MM.1S (cell line): Measurements from ENCODE around the gene TCP11.

Source experiments
- DNase-seq: peaks from one replicate; pipeline ENCODE4 v3.0.0-alpha.2; 2015
- H2AFZ ChIP-seq: fragments of 300-600 bp; sonication (generic); 2 replicates; pipeline ENCODE4 v1.6.0; 2016; ENCODE audit warnings: antibody characterized with exemption, low read length
- H3F3A ChIP-seq: fragments of 300-600 bp; sonication (generic); 2 replicates; pipeline ENCODE4 v1.6.1; 2016; ENCODE audit warnings: mild to moderate bottlenecking, antibody characterized with exemption, low read length, moderate library complexity, mixed read lengths; ENCODE audit not compliant: insufficient read depth
- H3K27ac ChIP-seq: fragments of 300-600 bp; sonication (generic); 2 replicates; pipeline ENCODE4 v1.5.1; 2016; ENCODE audit warnings: mild to moderate bottlenecking, low read length
- H3K27me3 ChIP-seq: fragments of 300-600 bp; sonication (generic); replicated peaks from 2 replicates; pipeline ENCODE4 v1.6.0; 2016; ENCODE audit warnings: low read length; ENCODE audit not compliant: insufficient read depth
- H3K36me3 ChIP-seq: fragments of 300-600 bp; sonication (generic); replicated peaks from 2 replicates; pipeline ENCODE4 v1.6.1; 2016; ENCODE audit warnings: mild to moderate bottlenecking, low read length, mixed read lengths; ENCODE audit not compliant: insufficient read depth
- H3K4me1 ChIP-seq: fragments of 300-600 bp; sonication (generic); 2 replicates; pipeline ENCODE4 v1.6.1; 2016; ENCODE audit warnings: low read length, mixed read lengths
- H3K4me2 ChIP-seq: fragments of 300-600 bp; sonication (generic); 2 replicates; pipeline ENCODE4 v1.6.0; 2016; ENCODE audit warnings: low read depth, low read length
- H3K4me3 ChIP-seq: fragments of 300-600 bp; sonication (generic); 2 replicates; pipeline ENCODE4 v1.5.1; 2016; ENCODE audit warnings: low read length, mixed read lengths
- H3K79me2 ChIP-seq: fragments of 300-600 bp; sonication (generic); 2 replicates; pipeline ENCODE4 v1.6.1; 2016; ENCODE audit warnings: mixed run types, low read length, mixed read lengths
- H3K9ac ChIP-seq: fragments of 300-600 bp; sonication (generic); 2 replicates; pipeline ENCODE4 v1.6.1; 2016; ENCODE audit warnings: low read length, mixed read lengths
- H3K9me2 ChIP-seq: fragments of 300-600 bp; sonication (generic); replicated peaks from 2 replicates; pipeline ENCODE4 v1.6.1; 2016; ENCODE audit warnings: mild to moderate bottlenecking, low read length, mixed read lengths; ENCODE audit not compliant: insufficient read depth
- H3K9me3 ChIP-seq: fragments of 300-600 bp; sonication (generic); replicated peaks from 2 replicates; pipeline ENCODE4 v1.6.1; 2016; ENCODE audit warnings: mild to moderate bottlenecking, low read length, mixed read lengths; ENCODE audit not compliant: insufficient read depth
- H4K20me1 ChIP-seq: fragments of 300-600 bp; sonication (generic); 2 replicates; pipeline ENCODE4 v1.6.1; 2016; ENCODE audit warnings: mild to moderate bottlenecking, low read length, moderate library complexity, mixed read lengths; ENCODE audit not compliant: insufficient read depth
- EZH2 ChIP-seq: fragments of 300-600 bp; sonication (generic); optimal IDR thresholded peaks from 2 replicates; pipeline ENCODE3; 2017; ENCODE audit warnings: low read depth, mild to moderate bottlenecking, antibody characterized with exemption, low read length, mixed read lengths
- EZH2phosphoT487 ChIP-seq: fragments of 300-600 bp; sonication (generic); IDR thresholded peaks from 2 replicates; pipeline ENCODE4 v1.6.1; 2018; ENCODE audit warnings: antibody characterized with exemption, low read length
- TF ChIP-seq, protein P1 (sequence below): fragments of 300-600 bp; sonication (generic); IDR thresholded peaks from 2 replicates; pipeline ENCODE4 v1.5.1; 2016; ENCODE audit warnings: antibody characterized with exemption, low read length, mixed read lengths

Gene TCP11

DNA sequence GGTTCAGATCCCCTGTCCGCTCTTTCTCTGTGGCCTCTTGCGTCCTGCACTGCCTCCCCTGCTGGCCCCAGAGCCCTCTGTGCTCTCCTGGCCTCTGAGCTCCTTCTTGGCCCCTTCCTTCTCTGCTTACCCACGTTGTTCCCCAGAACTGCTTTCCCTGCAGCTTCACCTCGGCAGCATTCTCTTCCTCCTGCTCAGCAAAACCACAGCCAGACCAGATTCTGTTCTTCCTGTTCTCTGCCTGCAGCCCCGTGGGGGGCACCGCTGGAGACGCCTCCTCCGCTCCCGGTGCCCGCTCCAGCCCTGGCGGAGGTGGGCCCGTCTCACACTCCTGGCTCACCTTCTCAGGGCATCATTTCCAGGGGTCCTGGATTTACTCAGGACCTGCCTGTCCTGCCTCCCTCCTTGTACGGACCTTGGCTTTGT, 59.7 kb downstream of the TCP11 start:
- no peak for DNase-seq
- H3F3A ChIP-seq, result no peaks in the 10 kb centered on the region
- H3K4me3 ChIP-seq, result no peak overlapping the region
- TF ChIP-seq EZH2, result no peak
- TF ChIP-seq EZH2phosphoT487, result no peak
- TF ChIP-seq, protein P1, sequence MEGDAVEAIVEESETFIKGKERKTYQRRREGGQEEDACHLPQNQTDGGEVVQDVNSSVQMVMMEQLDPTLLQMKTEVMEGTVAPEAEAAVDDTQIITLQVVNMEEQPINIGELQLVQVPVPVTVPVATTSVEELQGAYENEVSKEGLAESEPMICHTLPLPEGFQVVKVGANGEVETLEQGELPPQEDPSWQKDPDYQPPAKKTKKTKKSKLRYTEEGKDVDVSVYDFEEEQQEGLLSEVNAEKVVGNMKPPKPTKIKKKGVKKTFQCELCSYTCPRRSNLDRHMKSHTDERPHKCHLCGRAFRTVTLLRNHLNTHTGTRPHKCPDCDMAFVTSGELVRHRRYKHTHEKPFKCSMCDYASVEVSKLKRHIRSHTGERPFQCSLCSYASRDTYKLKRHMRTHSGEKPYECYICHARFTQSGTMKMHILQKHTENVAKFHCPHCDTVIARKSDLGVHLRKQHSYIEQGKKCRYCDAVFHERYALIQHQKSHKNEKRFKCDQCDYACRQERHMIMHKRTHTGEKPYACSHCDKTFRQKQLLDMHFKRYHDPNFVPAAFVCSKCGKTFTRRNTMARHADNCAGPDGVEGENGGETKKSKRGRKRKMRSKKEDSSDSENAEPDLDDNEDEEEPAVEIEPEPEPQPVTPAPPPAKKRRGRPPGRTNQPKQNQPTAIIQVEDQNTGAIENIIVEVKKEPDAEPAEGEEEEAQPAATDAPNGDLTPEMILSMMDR, result no peak
- H3K9ac ChIP-seq, result no peak overlapping the region
- H3K9me2 ChIP-seq, result no peaks in the 10 kb centered on the region
- no peaks in the 10 kb centered on the region for H3K79me2 ChIP-seq
- no peaks in the 10 kb centered on the region for H3K27me3 ChIP-seq
- H3K4me1 ChIP-seq, result no peaks in the 10 kb centered on the region
- no peak overlapping the region for H3K4me2 ChIP-seq
- no peak overlapping the region for H3K27ac ChIP-seq
- no peak overlapping the region for H2AFZ ChIP-seq
- H3K36me3 ChIP-seq, result no peaks in the 10 kb centered on the region
- no peaks in the 10 kb centered on the region for H3K9me3 ChIP-seq
- no peaks in the 10 kb centered on the region for H4K20me1 ChIP-seq

DNA sequence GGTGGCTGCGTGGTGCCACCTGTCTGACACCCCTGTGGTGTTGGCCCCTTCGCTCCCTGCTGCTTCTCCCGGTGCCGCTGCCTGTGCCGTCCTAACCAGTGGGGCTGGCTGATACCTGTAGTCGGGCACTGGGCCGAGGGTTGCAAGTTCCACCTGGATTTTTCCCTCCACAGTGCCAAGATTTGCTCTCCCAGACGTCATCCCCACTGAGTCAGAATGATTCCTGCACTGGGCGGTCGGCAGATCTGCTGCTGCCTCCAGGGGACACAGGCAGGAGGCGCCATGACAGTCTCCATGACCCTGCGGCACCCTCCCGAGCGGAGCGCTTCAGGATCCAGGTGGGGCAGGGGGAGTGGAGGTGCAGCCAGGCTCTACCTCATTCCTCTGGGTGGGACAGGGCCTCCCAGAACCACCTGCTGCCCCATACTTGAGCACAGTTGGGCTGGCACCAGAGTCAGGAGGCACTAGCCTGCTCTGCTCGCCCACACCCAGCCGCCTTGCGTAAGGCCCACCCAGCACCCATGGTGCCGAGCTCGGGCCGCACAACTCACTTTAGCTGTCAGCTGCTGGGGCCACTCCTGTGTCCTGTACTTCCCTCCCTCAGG, 60.2 kb downstream of the TCP11 start:
- no peak for DNase-seq
- Histone ChIP-seq H3K4me2 (no peak overlapping the region), H3K36me3 (no peaks in the 10 kb centered on the region), H3K79me2 (no peaks in the 10 kb centered on the region), H3F3A (no peaks in the 10 kb centered on the region), H4K20me1 (no peaks in the 10 kb centered on the region), H3K9ac (no peak overlapping the region), H3K4me1 (no peaks in the 10 kb centered on the region), H2AFZ (no peak overlapping the region), H3K9me3 (no peaks in the 10 kb centered on the region), H3K9me2 (no peaks in the 10 kb centered on the region), H3K27me3 (no peaks in the 10 kb centered on the region), H3K4me3 (no peak overlapping the region), H3K27ac (no peak overlapping the region)
- TF ChIP-seq, protein P1, result no peak
- TF ChIP-seq EZH2phosphoT487 (no peak), EZH2 (no peak)

DNA sequence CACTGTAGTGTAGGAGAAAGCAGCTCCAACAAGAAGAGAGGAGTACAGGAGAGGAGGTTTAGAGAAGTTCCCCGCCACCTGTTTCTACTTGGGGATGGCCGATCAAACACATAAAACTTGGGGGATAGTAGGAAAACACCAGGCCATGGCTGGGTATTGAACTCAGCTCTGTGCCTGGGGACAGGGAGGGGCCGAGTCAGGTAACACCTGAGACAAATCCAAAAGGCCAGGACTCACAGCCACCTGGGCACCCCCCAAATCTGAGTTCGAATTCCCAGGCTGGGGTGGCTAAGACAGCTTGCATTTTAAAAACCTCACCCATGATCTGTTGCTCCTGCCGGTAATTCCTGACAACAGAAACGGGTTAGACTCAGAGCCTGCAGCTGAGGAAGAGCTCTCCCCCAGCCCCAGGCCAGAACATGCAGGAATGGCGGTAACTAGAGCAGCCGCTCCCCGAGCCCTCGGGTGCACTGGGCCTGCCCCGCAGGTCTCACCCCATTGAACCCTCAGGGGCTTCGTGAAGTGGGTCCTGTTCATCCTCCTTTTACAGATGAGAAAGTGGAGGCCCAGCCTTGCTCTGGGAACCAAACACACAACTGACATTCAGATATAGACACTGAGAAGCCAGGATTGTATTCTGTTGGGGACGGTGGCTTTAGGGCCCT, 61.0 kb downstream of the TCP11 start:
- no peak overlapping the region for H3K27ac ChIP-seq
- no peak for DNase-seq
- H3K36me3 ChIP-seq, result no peaks in the 10 kb centered on the region

More for the DNA sequence above, 61.0 kb downstream of the TCP11 start:
- no peak overlapping the region for H3K4me2 ChIP-seq
- no peak overlapping the region for H3K9ac ChIP-seq
- no peaks in the 10 kb centered on the region for H4K20me1 ChIP-seq
- no peak overlapping the region for H3K4me3 ChIP-seq
- no peaks in the 10 kb centered on the region for H3K9me3 ChIP-seq
- TF ChIP-seq, protein P1, result no peak
- TF ChIP-seq EZH2phosphoT487, result no peak
- TF ChIP-seq EZH2, result no peak
- no peaks in the 10 kb centered on the region for H3K27me3 ChIP-seq
- no peaks in the 10 kb centered on the region for H3F3A ChIP-seq
- H2AFZ ChIP-seq, result no peak overlapping the region
- no peaks in the 10 kb centered on the region for H3K4me1 ChIP-seq
- no peaks in the 10 kb centered on the region for H3K79me2 ChIP-seq
- H3K9me2 ChIP-seq, result no peaks in the 10 kb centered on the region
